ENCODE data around the gene ARHGAP31.

The ARHGAP31 gene

DNA sequence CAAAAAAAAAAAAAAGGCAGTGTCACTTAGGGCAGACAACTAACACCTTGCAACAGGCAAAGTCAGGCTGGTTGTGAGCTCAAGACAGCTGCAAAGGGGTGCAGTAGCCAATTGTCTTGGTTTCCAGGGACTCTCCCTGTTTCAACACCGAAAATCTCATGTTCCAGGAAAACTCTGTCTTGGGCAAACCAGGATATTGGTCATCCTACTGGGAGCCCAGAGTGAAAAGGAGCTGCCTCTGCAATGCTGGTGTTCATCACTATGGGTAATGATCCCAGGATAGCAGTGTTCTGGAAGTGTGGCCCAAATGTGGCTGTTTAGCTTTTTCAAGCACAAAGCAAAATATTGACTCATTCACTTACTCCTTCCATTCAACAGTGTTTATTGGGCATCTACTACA lies 82.6 kb downstream of the ARHGAP31 start:
- Histone ChIP-seq H3K9me3 (ENCODE audit: severe bottlenecking) (no peaks in the 10 kb centered on the region), H3K4me3 (ENCODE audit: low read depth, low read length) (no peak overlapping the region), H3K27me3 (ENCODE audit: insufficient read depth, low read depth, severe bottlenecking) (no peaks in the 10 kb centered on the region), H3K36me3 (no peaks in the 10 kb centered on the region), H3K27ac (no peak overlapping the region)
- no peak for DNase-seq
- TF ChIP-seq, protein P1, sequence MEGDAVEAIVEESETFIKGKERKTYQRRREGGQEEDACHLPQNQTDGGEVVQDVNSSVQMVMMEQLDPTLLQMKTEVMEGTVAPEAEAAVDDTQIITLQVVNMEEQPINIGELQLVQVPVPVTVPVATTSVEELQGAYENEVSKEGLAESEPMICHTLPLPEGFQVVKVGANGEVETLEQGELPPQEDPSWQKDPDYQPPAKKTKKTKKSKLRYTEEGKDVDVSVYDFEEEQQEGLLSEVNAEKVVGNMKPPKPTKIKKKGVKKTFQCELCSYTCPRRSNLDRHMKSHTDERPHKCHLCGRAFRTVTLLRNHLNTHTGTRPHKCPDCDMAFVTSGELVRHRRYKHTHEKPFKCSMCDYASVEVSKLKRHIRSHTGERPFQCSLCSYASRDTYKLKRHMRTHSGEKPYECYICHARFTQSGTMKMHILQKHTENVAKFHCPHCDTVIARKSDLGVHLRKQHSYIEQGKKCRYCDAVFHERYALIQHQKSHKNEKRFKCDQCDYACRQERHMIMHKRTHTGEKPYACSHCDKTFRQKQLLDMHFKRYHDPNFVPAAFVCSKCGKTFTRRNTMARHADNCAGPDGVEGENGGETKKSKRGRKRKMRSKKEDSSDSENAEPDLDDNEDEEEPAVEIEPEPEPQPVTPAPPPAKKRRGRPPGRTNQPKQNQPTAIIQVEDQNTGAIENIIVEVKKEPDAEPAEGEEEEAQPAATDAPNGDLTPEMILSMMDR (IDR thresholded peaks at IDR 0.05; ENCODE audit: low read depth, low read length) = no peak

DNA sequence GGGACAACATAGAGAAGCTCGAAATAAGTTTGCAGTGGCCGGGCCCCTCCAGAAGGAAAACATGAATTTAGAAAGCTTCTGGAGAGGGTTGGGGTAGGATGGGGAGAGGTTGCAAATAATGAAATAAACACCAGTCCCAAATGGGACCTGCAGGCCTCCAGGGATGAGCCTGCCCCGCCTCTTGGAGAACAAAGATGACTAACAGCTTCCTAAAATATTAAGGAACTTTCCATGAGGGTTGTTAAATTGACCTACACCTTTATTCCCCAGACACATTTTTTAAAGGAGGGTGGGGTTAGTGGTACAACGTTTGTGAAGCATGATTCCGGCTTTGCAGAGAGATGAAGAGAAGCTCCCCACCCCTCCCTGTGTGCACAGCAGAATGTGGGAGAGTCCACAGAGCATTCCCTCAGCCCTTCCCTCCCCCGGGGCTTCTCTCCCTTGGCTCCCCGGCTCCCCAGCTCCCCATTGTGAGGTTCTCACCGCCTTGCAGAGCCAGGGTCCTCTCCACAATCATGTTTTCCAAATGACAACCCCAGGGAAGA lies 84.1 kb downstream of the ARHGAP31 start:
- TF ChIP-seq, protein P1 (IDR thresholded peaks at IDR 0.05; ENCODE audit: low read depth, low read length) = no peak
- H3K27ac ChIP-seq = no peak overlapping the region
- H3K27me3 ChIP-seq (ENCODE audit: insufficient read depth, low read depth, severe bottlenecking) = no peaks in the 10 kb centered on the region
- no peak for DNase-seq
- H3K4me3 ChIP-seq (ENCODE audit: low read depth, low read length) = no peak overlapping the region
- no peaks in the 10 kb centered on the region for H3K36me3 ChIP-seq
- no peaks in the 10 kb centered on the region for H3K9me3 ChIP-seq (ENCODE audit: severe bottlenecking)

DNA sequence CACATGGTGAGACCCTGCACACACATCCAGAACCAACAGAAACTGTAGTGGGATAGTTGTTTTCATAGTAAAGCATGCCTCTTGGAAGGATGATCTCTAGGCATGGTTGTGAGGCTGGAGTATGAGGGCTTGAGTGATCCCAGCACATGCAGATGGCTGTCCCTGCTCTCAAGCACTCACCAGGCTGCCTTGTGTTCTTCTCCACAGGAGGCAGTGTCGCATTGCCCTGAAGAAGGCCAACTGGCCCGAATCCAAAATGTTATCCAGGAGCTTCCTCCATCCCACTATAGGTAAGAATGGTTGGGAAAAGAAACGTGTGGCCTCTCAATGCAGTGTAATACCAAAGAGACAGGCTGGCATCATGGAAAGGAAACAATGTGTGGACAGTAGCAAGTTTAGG lies 86.5 kb downstream of the ARHGAP31 start:
- Histone ChIP-seq H3K4me3 (ENCODE audit: low read depth, low read length) (no peak overlapping the region), H3K9me3 (ENCODE audit: severe bottlenecking) (no peaks in the 10 kb centered on the region), H3K27ac (no peak overlapping the region), H3K27me3 (ENCODE audit: insufficient read depth, low read depth, severe bottlenecking) (no peaks in the 10 kb centered on the region), H3K36me3 (no peaks in the 10 kb centered on the region)
- DNase-seq = no peak
- TF ChIP-seq, protein P1 (IDR thresholded peaks at IDR 0.05; ENCODE audit: low read depth, low read length) = 0 out of 2 replicates have a peak, but pooled peaks have one; percentile 10

DNA sequence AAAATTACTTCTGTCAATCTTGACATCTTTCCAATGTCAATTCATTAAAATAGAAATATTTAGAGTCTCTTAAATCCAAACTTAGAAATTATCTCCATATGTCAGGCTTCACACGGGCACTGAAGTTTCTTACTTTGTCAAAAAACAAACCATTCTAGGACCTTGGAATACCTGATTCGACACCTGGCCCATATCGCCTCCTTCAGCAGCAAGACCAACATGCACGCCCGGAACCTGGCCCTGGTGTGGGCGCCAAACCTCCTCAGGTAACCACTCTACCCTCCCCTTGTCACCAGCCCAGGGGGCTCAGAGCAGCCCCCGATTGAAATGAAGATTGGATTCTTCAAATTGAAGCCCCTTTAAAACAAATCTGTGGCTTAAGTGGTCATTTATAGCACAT lies 88.0 kb downstream of the ARHGAP31 start:
- H3K27me3 ChIP-seq (ENCODE audit: insufficient read depth, low read depth, severe bottlenecking) = no peaks in the 10 kb centered on the region
- H3K36me3 ChIP-seq = no peaks in the 10 kb centered on the region
- H3K27ac ChIP-seq = no peak overlapping the region
- H3K9me3 ChIP-seq (ENCODE audit: severe bottlenecking) = no peaks in the 10 kb centered on the region
- no peak for DNase-seq
- no peak overlapping the region for H3K4me3 ChIP-seq (ENCODE audit: low read depth, low read length)
- TF ChIP-seq, protein P1 (IDR thresholded peaks at IDR 0.05; ENCODE audit: low read depth, low read length) = no peak

DNA sequence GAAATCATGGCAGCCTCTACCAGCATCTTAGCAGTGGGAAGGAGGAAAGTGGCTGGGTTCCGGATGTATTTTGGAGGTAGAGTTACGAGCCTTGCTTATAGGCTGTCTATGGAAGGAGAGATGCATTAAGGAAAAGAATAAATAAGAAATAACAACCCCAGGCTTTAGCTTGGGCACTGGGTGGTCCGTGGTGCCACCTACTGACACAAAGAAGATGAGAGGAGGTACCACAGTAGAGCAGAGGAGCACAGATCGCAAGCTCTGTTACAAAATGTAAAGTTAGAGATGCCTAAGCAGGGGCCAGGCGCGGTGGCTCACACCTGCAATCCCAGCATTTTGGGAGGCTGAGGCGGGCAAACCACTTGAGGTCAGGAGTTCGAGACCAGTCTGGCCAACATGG lies 94.4 kb downstream of the ARHGAP31 start:
- H3K4me3 ChIP-seq (ENCODE audit: low read depth, low read length) = no peak overlapping the region
- H3K36me3 ChIP-seq = no peaks in the 10 kb centered on the region
- no peak for DNase-seq
- no peaks in the 10 kb centered on the region for H3K27me3 ChIP-seq (ENCODE audit: insufficient read depth, low read depth, severe bottlenecking)
- H3K27ac ChIP-seq = no peak overlapping the region
- no peaks in the 10 kb centered on the region for H3K9me3 ChIP-seq (ENCODE audit: severe bottlenecking)
- TF ChIP-seq, protein P1 (IDR thresholded peaks at IDR 0.05; ENCODE audit: low read depth, low read length) = 0 out of 2 replicates have a peak, but pooled peaks have one; percentile 10

DNA sequence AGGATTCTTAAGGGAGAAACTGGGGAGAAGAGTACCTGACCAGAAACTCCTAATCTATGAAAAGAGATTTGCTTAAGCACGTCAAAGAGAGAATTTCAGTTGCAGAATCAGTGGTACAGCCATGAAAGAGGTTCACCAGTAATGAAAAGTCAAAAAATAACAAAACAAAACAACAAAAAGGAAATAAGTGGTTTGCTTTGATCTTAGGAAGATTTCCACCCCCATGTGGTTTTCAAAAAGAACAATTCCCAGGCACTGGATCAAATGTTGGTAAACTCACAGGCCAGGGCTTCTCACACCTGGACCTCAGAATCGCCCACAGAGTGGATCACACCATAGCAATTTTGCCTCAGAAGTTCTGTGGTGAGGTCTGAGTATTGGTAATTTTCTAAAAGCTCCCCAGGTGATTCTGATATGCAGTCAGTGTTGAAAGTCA lies 101.8 kb downstream of the ARHGAP31 start:
- TF ChIP-seq, protein P1 (IDR thresholded peaks at IDR 0.05; ENCODE audit: low read depth, low read length) = no peak
- Histone ChIP-seq H3K27me3 (ENCODE audit: insufficient read depth, low read depth, severe bottlenecking) (no peaks in the 10 kb centered on the region), H3K9me3 (ENCODE audit: severe bottlenecking) (no peaks in the 10 kb centered on the region), H3K4me3 (ENCODE audit: low read depth, low read length) (no peak overlapping the region), H3K36me3 (no peaks in the 10 kb centered on the region), H3K27ac (no peak overlapping the region)
- DNase-seq = no peak

Data from WERI-Rb-1 (cell line).